ENCODE measurements around the gene KIAA1671.
"Not testable (repeated sequence)": the region's sequence is repeated elsewhere in the genome, so short reads cannot be mapped to it uniquely, and the experiment has no call there.

Gene KIAA1671

GRCh38 chr22:25207553-25208157 is 255.1 kb downstream of the KIAA1671 start:
- no peak for DNase-seq

GRCh38 chr22:25208328-25208727 is 255.8 kb downstream of the KIAA1671 start:
- no peak for DNase-seq

GRCh38 chr22:25208743-25209505 is 256.4 kb downstream of the KIAA1671 start:
- no peak for DNase-seq

GRCh38 chr22:25210793-25211192 is 258.3 kb downstream of the KIAA1671 start:
- no peak for DNase-seq

GRCh38 chr22:25212337-25212736 is 259.8 kb downstream of the KIAA1671 start:
- DNase-seq: no peak

- DNase-seq: no peak
These were observed 260.7 kb downstream of the KIAA1671 start for GRCh38 chr22:25213221-25213620.

- no peak for DNase-seq
These were observed 263.7 kb downstream of the KIAA1671 start for GRCh38 chr22:25216230-25216629.

- no peak for DNase-seq
These were observed 266.7 kb downstream of the KIAA1671 start, which contains the start of gene CRYBB2 for GRCh38 chr22:25219211-25219689. Gene CRYBB2 (plus strand): TSS chr22:25219639. CDS start chr22:25221430, 1,791 bp downstream.

- no peak for DNase-seq
These were observed 267.5 kb downstream of the KIAA1671 start for GRCh38 chr22:25219948-25220442.

GRCh38 chr22:25221790-25222189 is 269.3 kb downstream of the KIAA1671 start:
- DNase-seq: no peak

GRCh38 chr22:25223269-25223850 is 270.8 kb downstream of the KIAA1671 start:
- no peak for DNase-seq

GRCh38 chr22:25228822-25229221 is 276.3 kb downstream of the KIAA1671 start:
- DNase-seq: no peak

- DNase-seq: not testable (repeated sequence)
These were observed 278.2 kb downstream of the KIAA1671 start for GRCh38 chr22:25230760-25231159.

GRCh38 chr22:25232301-25232700 is 279.8 kb downstream of the KIAA1671 start:
- no peak for DNase-seq

- DNase-seq: not testable (repeated sequence)
These were observed 281.2 kb downstream of the KIAA1671 start for GRCh38 chr22:25233706-25234105.

GRCh38 chr22:25235547-25236290 is 283.2 kb downstream of the KIAA1671 start:
- DNase-seq: peak; percentile 79

GRCh38 chr22:25236417-25236816 is 283.9 kb downstream of the KIAA1671 start:
- DNase-seq: no peak

- no peak for DNase-seq
These were observed 285.0 kb downstream of the KIAA1671 start for GRCh38 chr22:25237503-25237902.

GRCh38 chr22:25238058-25238457 is 285.5 kb downstream of the KIAA1671 start:
- not testable (repeated sequence) for DNase-seq
